NCI-H526 (cell line): ENCODE data around the gene DLG4.

Source experiments
- DNase-seq, 2 experiments: peaks; one replicate each; lab custom pipeline; 2025; lab: John Stamatoyannopoulos, UW

DLG4 gene

GRCh38 chr17:7156342-7156940 lies 63.2 kb downstream of the DLG4 start:
- DNase-seq, result no peak

- DNase-seq, result no peak
These were observed 71.9 kb downstream of the DLG4 start for GRCh38 chr17:7147772-7148171.

GRCh38 chr17:7146115-7146514 lies 73.5 kb downstream of the DLG4 start:
- DNase-seq, result no peak

GRCh38 chr17:7144213-7144612 lies 75.4 kb downstream of the DLG4 start:
- no peak for DNase-seq

GRCh38 chr17:7141824-7142223 lies 77.8 kb downstream of the DLG4 start:
- DNase-seq, result peak; percentile 26 to 40

- DNase-seq, result no peak
These were observed 80.2 kb downstream of the DLG4 start for GRCh38 chr17:7139400-7139799.

- DNase-seq, result no peak
These were observed 80.7 kb downstream of the DLG4 start for GRCh38 chr17:7138800-7139381.

GRCh38 chr17:7137171-7137943 lies 82.3 kb downstream of the DLG4 start:
- no peak for DNase-seq
